Measurements from ENCODE around the gene UGT1A9.
"Not testable (repeated sequence)": the region's sequence is repeated elsewhere in the genome, so short reads cannot be mapped to it uniquely, and the experiment has no call there.

The UGT1A9 gene

DNA sequence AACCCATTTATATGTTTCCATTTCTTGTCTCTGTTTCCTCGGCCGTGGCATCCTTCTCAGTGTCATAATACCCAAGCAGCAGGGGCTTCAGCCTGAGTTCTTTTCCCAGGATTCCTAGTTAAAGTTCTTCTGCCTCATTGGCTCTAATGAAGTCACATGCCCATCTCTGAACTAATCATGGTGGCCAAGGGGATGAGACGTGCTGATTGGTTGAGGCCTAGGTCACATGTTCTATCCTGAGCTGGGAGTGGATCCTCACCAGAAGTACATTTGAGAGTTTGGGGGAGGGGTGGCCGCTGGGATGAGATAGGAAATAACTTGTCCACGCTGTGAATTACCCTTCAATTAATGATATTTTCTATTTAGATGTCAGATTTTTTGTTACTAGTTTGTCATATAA is 37.2 kb downstream of the UGT1A9 start:
- in situ Hi-C loops (cut with HindIII; ENCODE audit: low sequenced_read_pairs): no loop called here

DNA sequence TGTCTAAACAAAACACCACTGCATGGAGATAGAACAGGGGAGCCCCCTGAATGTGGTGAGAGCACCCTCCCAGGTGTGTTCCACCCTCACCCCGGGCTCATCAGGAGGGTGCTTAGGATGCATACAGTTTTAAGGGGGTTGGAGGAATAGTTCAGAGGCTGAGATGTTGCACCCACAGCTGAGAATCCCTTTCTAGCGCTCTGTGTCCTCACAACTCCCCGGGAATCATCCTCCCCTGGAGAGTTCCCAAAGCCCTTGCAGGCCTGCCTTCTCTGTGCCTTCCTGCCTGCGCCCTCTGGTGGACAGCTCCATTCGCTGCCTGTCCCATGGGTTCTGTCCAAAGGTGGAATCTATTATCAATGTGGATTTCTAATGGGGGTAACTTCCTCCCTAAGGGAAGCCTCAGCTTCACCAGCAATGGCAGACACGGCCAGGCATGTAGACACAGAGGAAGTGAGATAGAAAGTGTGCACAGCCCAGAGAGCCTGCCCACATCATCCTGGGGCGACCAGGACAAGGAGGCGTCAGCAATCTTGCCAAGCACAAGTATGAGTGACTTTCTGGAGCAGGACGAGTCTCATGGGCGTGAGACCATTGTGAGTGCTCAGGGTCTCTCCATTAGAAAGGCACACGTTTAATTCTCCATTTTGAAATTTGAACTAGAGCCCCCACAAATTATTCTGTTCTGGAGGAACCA is 39.8 kb downstream of the UGT1A9 start:
- in situ Hi-C loops (cut with HindIII; ENCODE audit: low sequenced_read_pairs): no loop called here

- in situ Hi-C loops (cut with HindIII; ENCODE audit: low sequenced_read_pairs): no loop called here
Observed at GRCh38 chr2:233712611-233713261, 41.0 kb downstream of the UGT1A9 start, which contains the start of gene UGT1A5. Gene UGT1A5 (plus strand): TSS chr2:233712907. CDS start chr2:233712992, 85 bp downstream.

DNA sequence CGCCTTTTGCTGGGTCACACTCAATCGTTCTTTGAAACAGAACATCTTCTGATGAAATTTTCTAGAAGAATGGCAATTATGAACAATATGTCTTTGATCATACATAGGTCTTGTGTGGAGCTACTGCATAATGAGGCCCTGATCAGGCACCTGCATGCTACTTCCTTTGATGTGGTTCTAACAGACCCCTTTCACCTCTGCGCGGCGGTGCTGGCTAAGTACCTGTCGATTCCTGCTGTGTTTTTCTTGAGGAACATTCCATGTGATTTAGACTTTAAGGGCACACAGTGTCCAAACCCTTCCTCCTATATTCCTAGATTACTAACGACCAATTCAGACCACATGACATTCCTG is 41.5 kb downstream of the UGT1A9 start:
- in situ Hi-C loops (cut with HindIII; ENCODE audit: low sequenced_read_pairs): no loop called here

DNA sequence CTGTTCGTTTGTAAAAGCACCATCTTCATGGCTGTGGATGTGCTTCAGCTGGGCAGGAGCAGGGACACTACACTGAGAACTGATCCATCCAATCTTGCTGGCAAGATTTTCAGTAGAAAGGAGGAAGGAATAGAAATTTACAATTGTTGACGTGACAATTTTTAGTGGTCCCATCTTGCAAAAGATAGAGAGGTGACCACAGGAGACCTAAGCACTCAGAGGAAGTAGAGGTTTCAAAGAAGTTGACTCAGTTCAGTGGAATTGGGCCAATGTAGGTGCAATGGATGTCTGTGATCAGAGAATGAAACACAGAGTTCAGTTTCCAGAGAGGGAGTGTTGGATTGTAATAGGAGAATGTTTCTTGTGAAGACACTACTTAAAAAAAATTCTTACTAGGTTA is 42.4 kb downstream of the UGT1A9 start:
- in situ Hi-C loops (cut with HindIII; ENCODE audit: low sequenced_read_pairs): no loop called here

DNA sequence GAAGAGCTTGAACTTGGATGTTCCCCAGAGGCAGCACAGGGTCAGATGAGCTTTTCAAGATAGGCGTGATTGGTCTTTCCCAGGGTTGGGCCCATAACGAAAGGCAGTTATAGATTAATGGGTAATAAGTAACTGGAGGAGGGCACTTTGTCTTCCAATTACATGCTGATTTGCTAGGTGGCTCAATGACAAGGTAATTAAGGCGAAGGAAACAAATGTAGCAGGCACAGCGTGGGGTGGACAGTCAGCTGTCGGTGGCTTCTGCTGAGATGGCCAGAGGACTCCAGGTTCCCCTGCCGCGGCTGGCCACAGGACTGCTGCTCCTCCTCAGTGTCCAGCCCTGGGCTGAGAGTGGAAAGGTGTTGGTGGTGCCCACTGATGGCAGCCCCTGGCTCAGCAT is 46.9 kb downstream of the UGT1A9 start, which contains the start of gene UGT1A4:
Gene UGT1A4 (plus strand): TSS at position 185 of the 400 bp plus-strand sequence. CDS start 85 bp downstream, at position 270.
- in situ Hi-C loops (cut with HindIII; ENCODE audit: low sequenced_read_pairs): no loop called here

GRCh38 chr2:233728723-233729301 is 57.1 kb downstream of the UGT1A9 start, which contains the start of gene UGT1A3:
Gene UGT1A3 (plus strand): TSS chr2:233729042. CDS start chr2:233729127, 85 bp downstream.
- in situ Hi-C loops (cut with HindIII; ENCODE audit: low sequenced_read_pairs): no loop called here

DNA sequence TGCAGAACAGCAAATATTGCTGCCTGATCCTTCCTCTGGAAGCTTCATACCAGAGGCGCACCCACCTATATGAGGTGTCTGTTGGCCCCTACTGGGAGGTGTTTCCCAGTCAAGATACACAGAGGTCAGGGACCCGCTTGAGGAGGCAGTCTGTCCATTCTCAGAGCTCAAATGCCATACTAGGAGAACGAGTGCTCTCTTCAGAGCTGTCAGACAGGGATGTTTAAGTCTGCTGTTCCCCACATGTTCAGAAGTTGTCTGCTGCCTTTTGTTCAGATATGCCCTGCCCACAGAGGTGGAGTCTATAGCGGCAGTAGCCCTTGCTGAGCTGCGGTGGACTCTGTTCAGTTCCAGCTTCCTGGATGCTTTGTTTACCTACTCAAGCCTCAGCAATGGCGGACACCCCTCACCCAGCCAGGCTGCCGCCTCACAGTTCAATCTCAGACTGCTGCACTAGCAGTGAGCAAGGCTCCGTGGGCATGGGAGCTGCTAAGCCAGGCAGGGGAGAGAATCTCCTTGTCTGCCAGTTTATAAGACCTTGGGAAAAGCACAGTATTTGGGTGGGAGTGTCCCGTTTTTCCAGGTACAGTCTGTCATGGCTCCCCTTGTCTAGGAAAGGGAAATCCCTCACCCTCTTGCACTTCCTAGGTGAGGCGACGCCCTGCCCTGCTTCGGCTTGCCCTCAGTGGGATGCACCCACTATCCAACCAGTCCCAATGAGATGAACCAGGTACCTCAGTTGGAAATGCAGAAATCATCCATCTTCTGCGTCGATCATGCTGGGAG is 65.4 kb downstream of the UGT1A9 start:
- in situ Hi-C loops (cut with HindIII; ENCODE audit: low sequenced_read_pairs): not testable (repeated sequence)

GRCh38 chr2:233740870-233741269 is 69.2 kb downstream of the UGT1A9 start:
- in situ Hi-C loops (cut with HindIII; ENCODE audit: low sequenced_read_pairs): no loop called here

DNA sequence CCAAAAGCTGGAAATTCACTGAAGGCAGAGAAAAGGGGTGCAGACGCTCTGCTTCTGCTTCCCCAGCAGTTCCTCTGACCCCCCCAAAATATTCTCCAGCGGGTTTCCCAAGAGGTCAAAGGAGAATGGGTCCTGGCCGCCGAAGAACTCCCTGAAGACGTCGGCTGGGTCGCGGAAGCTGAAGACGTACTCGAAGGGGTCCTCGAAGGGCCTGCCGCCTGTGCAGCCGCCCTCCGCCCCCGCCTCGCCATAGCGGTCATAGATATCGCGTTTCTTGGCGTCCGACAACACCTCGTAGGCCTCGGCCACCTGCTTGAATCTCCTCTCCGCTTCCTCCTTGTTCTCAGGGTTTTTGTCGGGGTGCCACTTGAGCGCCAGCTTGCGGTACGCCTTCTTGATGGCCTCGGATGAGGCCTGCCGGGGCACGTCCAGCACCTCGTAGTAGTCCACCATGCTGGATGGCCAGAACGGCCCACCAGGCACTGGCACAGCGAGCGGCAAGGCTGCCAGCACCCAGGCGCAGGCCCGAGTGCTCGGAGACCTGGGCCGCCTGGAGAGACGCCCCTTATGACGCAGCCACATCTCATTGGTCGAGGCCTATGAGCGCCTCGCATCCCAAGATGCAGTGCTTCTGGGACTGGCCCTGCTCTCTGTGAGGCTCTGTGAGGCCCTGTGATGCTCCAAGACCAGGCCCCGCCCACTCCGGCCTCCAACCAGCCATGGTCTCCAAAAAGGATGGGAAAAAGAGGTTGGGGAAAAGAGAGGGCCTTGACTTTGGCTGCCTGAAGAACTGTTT is 72.0 kb downstream of the UGT1A9 start:
- in situ Hi-C loops (cut with HindIII; ENCODE audit: low sequenced_read_pairs): no loop called here

- in situ Hi-C loops (cut with HindIII; ENCODE audit: low sequenced_read_pairs): loop anchor here (5.0 kb wide), 1 partner anchor 62 kb away; no protein-coding TSS in a partner anchor
Observed at GRCh38 chr2:233745073-233745755, 73.5 kb downstream of the UGT1A9 start.

GRCh38 chr2:233745838-233746237 is 74.1 kb downstream of the UGT1A9 start:
- in situ Hi-C loops (cut with HindIII; ENCODE audit: low sequenced_read_pairs): loop anchor here (5.0 kb wide), 1 partner anchor 61 kb away; no protein-coding TSS in a partner anchor

- in situ Hi-C loops (cut with HindIII; ENCODE audit: low sequenced_read_pairs): loop anchor here (5.0 kb wide), 1 partner anchor 61 kb away; no protein-coding TSS in a partner anchor
Observed at GRCh38 chr2:233746475-233747282, 75.0 kb downstream of the UGT1A9 start.

DNA sequence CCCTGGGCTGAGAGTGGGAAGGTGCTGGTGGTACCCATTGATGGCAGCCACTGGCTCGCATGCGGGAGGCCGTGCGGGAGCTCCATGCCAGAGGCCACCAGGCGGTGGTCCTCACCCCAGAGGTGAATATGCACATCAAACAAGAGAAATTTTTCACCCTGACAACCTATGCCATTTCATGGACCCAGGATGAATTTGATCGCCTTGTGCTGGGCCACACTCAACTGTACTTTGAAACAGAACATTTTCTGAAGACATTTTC is 75.5 kb downstream of the UGT1A9 start:
- in situ Hi-C loops (cut with HindIII; ENCODE audit: low sequenced_read_pairs): loop anchor here (5.0 kb wide), 1 partner anchor 60 kb away; no protein-coding TSS in a partner anchor

DNA sequence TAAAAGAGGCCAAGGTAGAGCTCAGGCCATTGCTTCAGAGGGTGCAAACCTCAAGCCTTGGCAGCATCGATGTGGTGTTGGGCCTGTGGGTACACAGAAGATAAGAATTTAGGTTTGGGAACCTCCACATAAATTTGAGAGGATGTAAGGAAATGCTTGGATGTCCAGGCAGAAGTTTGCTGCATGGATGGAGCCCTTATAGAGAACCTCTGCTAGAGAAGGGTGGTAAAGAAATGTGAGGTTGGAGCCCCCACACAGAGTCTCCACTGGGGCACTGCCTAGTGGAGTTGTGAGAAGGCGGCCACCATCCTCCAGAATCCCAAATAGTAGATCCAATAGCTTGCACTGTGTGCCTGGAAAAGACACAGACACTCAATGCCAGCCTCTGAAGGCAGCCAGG is 79.0 kb downstream of the UGT1A9 start:
- in situ Hi-C loops (cut with HindIII; ENCODE audit: low sequenced_read_pairs): not testable (repeated sequence)

GRCh38 chr2:233751212-233752009 is 79.7 kb downstream of the UGT1A9 start:
- in situ Hi-C loops (cut with HindIII; ENCODE audit: low sequenced_read_pairs): not testable (repeated sequence)

- in situ Hi-C loops (cut with HindIII; ENCODE audit: low sequenced_read_pairs): no loop called here
Observed at GRCh38 chr2:233754872-233755611, 83.3 kb downstream of the UGT1A9 start.
